Mesothelial cell of epicardium (in vitro differentiated cells): ENCODE measurements around the gene SAMHD1. TPM values are rescaled to one million over a fixed set of nuclear protein-coding genes. Genes with fewer than 3 reads are reported as not detected.
"Not testable (repeated sequence)": the region's sequence is repeated elsewhere in the genome, so short reads cannot be mapped to it uniquely, and the experiment has no call there.

Source experiments
- DNase-seq, 2 experiments: peaks; one replicate each; pipeline ENCODE4 v3.0.0; 2021; ENCODE audit warnings: low spot score in 2 of 2; ENCODE audit not compliant: unreplicated experiment in 2 of 2
- H3K27ac Mint-ChIP-seq: 2 replicates; pipeline ENCODE4 v1.8.0; 2021; ENCODE audit warnings: mixed read lengths
- H3K27me3 Mint-ChIP-seq: 2 replicates; pipeline ENCODE4 v1.8.0; 2021; ENCODE audit warnings: low read depth, mixed read lengths
- H3K36me3 Mint-ChIP-seq: 2 replicates; pipeline ENCODE4 v1.8.0; 2021; ENCODE audit warnings: mixed read lengths
- H3K4me1 Mint-ChIP-seq: 2 replicates; pipeline ENCODE4 v1.8.0; 2021; ENCODE audit warnings: mixed read lengths
- H3K4me3 Mint-ChIP-seq: 2 replicates; pipeline ENCODE4 v1.8.0; 2021; ENCODE audit warnings: mild to moderate bottlenecking, moderate library complexity, mixed read lengths
- H3K9me3 Mint-ChIP-seq: 2 replicates; pipeline ENCODE4 v1.8.0; 2021; ENCODE audit warnings: mixed read lengths
- CTCF ChIP-seq: fragments of 200-600 bp; sonication (generic); IDR thresholded peaks from one replicate; pipeline ENCODE4 v1.5.0; 2021; ENCODE audit warnings: antibody characterized with exemption; ENCODE audit not compliant: unreplicated experiment
- total RNA-seq: library from RNA; stranded (reverse); gene quantifications from 3 replicates; pipeline ENCODE4 v1.2.1, GENCODE V29; 2021

SAMHD1 gene
- total RNA-seq, 1 donor from 2014 or later: 11.0 TPM

- H3K9me3 Mint-ChIP-seq: peaks cover 6% of the 10 kb centered on the region
- no peak for TF ChIP-seq CTCF
- no peak overlapping the region for H3K4me3 Mint-ChIP-seq
- H3K36me3 Mint-ChIP-seq: peaks cover 12% of the 10 kb centered on the region
- peaks cover 5% of the 10 kb centered on the region for H3K4me1 Mint-ChIP-seq
- H3K27me3 Mint-ChIP-seq: no peaks in the 10 kb centered on the region
- DNase-seq: no peak
- peak overlapping the region; percentile 13 for H3K27ac Mint-ChIP-seq
Observed at GRCh38 chr20:36847009-36847709, 104.3 kb downstream of the SAMHD1 start.

GRCh38 chr20:36845288-36845971 lies 106.1 kb downstream of the SAMHD1 start:
- no peak for TF ChIP-seq CTCF
- H3K27ac Mint-ChIP-seq: peak overlapping the region; percentile 43
- no peaks in the 10 kb centered on the region for H3K27me3 Mint-ChIP-seq
- H3K36me3 Mint-ChIP-seq: peaks cover 2% of the 10 kb centered on the region
- H3K4me1 Mint-ChIP-seq: peaks cover 5% of the 10 kb centered on the region
- no peak for DNase-seq
- H3K4me3 Mint-ChIP-seq: no peak overlapping the region
- no peaks in the 10 kb centered on the region for H3K9me3 Mint-ChIP-seq

- not testable (repeated sequence) for H3K27me3 Mint-ChIP-seq, H3K27ac Mint-ChIP-seq, H3K9me3 Mint-ChIP-seq, DNase-seq, H3K4me3 Mint-ChIP-seq, H3K4me1 Mint-ChIP-seq, H3K36me3 Mint-ChIP-seq
Observed at GRCh38 chr20:36841030-36841429, 110.5 kb downstream of the SAMHD1 start.

Other genes with a start within 250 kb of the SAMHD1 start
- gene NDRG3, start 205.6 kb downstream of the SAMHD1 start, total RNA-seq: 23.4 to 24.3 TPM (median 23.6 TPM) in 3 replicates
- gene DSN1, start 177.9 kb downstream of the SAMHD1 start, total RNA-seq: 12.2 to 15.1 TPM (median 13.7 TPM) in 3 replicates
- 0.29 to 0.64 TPM (median 0.58 TPM) in 3 replicates for gene TLDC2, start 75.6 kb downstream of the SAMHD1 start, total RNA-seq
- 8.8 to 13.6 TPM (median 9.0 TPM) in 3 replicates for gene RBL1, start 144.3 kb upstream of the SAMHD1 start, total RNA-seq
- gene RPN2, start 227.6 kb upstream of the SAMHD1 start, total RNA-seq: 142 to 151 TPM (median 146 TPM) in 3 replicates
- gene MROH8, start 227.8 kb upstream of the SAMHD1 start, total RNA-seq: 4.9 to 6.4 TPM (median 6.3 TPM) in 3 replicates